GM12864 (cell line): ENCODE data around the gene TEKT2.

Experiments
- DNase-seq: peaks from one replicate; pipeline ENCODE4 v3.0.0-alpha.2; 2011; ENCODE audit warnings: low read depth
- H3K4me3 ChIP-seq: 2 replicates; pipeline ENCODE4 v1.5.1; 2011; ENCODE audit warnings: mild to moderate bottlenecking, low read depth, low read length, control low read depth
- TF ChIP-seq, protein P1 (sequence below): IDR thresholded peaks from 2 replicates; pipeline ENCODE4 v1.5.1; 2011; ENCODE audit warnings: low read depth, mild to moderate bottlenecking, moderate library complexity, low read length, control low read depth, inconsistent platforms; ENCODE audit errors: missing control alignments

Gene TEKT2

DNA sequence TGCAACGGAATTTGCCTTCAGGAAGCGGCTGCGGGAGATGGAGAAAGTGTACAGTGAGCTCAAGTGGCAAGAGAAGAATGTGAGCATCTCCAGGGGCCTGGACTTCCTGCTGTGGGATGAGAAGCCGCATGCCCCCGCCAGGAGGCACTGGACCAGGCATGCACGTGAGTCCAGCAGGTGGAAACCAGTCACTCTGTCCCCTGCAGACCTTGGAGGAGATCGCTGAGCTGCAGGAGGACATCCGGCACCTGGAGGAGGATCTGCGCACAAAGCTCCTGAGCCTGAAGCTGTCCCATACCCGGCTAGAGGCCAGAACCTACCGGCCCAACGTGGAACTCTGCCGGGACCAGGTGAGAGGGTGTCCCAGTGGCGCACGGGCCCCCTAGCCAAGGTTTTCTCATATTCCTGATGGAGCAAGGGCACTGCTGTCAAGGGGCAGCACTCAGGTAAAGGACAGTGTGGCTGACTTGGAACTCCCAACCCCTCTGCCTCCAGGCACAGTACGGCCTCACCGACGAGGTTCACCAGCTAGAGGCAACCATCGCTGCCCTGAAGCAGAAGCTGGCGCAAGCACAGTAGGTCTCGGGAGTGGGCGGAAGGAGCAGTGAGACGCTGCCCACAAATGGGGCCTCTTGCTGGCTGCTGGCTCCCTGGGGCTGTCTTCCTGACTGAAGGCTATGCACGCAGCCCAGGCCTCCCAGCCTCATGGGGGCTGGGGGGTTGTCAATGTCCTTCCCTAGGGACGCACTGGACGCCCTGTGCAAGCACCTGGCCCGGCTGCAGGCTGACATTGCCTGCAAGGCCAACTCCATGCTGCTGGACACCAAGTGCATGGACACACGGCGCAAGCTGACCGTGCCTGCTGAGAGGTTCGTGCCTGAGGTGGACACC is 3.6 kb downstream of the TEKT2 start:
- H3K4me3 ChIP-seq = no peak overlapping the region
- TF ChIP-seq, protein P1, sequence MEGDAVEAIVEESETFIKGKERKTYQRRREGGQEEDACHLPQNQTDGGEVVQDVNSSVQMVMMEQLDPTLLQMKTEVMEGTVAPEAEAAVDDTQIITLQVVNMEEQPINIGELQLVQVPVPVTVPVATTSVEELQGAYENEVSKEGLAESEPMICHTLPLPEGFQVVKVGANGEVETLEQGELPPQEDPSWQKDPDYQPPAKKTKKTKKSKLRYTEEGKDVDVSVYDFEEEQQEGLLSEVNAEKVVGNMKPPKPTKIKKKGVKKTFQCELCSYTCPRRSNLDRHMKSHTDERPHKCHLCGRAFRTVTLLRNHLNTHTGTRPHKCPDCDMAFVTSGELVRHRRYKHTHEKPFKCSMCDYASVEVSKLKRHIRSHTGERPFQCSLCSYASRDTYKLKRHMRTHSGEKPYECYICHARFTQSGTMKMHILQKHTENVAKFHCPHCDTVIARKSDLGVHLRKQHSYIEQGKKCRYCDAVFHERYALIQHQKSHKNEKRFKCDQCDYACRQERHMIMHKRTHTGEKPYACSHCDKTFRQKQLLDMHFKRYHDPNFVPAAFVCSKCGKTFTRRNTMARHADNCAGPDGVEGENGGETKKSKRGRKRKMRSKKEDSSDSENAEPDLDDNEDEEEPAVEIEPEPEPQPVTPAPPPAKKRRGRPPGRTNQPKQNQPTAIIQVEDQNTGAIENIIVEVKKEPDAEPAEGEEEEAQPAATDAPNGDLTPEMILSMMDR = peak; percentile 23
- DNase-seq = no peak

DNA sequence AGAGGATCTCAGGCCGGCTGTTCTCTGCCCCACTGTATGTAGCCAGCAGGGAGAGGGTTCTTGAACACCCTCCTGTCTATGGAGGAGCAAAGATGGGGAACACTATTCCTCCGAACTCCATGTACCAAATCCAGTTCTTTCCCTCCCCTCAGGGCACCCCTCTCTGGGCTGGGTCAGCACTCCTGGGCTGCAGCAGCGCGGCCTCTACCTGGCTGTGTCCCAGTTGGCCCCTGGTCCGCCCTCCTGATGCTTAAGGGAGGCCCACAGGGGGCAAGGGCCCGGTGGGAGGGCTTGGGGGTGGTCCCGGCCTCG is 4.3 kb downstream of the TEKT2 start:
- TF ChIP-seq, protein P1 = no peak
- no peak for DNase-seq
- H3K4me3 ChIP-seq = peak overlapping the region; percentile 77

DNA sequence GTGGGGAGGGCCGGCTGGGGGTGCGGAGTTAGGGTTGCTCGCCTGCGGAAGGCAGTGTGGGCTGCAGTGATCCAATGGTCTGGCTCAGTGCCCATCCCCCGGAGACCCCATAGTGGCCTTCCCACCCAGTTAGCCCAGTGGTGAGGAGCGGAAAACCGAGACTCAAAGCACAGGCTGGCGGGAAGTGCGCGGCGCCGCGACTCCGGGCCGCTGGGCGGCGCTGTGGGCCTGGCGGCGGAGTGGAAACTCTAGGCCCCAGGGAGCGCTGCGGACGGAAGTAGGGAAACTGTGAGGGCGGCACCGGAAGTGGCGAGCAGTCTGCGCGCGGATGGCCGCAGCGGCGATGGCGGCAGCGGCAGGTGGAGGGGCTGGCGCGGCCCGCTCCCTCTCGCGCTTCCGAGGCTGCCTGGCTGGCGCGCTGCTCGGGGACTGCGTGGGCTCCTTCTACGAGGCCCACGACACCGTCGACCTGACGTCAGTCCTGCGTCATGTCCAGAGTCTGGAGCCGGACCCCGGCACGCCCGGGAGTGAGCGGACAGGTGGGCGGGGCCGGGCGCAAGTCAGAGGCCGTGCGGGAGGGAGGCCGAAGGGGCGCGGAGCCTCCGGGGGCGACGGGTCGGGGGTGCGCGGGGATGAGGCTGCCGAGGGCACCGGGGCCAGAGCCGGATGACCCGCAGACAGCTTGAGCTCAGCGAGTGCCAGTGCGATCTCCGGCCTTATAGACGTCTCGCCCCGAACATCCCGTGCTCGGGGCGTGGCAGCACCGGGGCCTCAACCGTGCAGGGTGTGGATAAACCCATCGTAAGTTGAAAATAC is 4.9 kb downstream of the TEKT2 start, which contains the start of gene ADPRS:
Gene ADPRS, plus strand, starts transcription at position 316 of the 816 bp plus-strand sequence. Its CDS starts 13 bp downstream, at position 329.
- TF ChIP-seq, protein P1 = peak; percentile 99
- peak; percentile 75 for DNase-seq
- peak within 1 kb of the TSS; percentile 77 for H3K4me3 ChIP-seq

DNA sequence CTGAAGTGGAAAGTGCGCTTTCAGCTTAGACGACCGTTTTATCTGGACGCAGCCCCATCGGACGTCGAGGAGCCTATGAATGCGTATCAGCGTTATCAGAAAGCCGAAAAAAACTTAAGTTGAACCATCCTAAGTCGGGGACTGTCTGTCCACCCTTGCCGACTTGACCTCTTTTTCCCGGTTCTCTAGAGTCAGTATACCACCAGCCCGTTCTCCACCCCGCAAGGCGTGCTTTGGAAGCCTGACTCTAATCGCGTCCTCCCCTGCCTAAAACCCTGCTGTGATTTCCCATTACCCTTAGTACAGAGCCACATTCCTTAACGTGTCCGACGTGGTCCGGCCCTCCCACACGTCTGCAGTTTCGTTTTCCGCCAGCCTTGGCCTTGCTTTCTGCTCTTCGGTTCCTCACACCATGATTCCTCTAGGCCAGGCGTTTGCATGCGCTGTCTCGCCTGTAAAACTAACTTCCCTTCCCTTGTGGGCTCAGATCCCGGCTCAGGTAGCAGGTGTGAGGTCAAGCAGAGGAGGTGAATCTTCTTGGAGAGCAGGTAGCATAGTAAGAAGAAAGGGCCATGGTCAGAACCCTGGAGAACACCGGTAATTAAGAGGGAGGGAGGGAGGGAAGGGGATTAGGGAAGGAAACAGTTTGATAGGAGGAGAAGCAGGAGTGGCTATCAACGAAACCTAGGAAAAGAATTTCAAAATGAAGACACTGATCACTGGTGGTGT is 5.7 kb downstream of the TEKT2 start:
- peak overlapping the region; percentile 77 for H3K4me3 ChIP-seq
- DNase-seq = peak; percentile 27
- TF ChIP-seq, protein P1 = no peak

DNA sequence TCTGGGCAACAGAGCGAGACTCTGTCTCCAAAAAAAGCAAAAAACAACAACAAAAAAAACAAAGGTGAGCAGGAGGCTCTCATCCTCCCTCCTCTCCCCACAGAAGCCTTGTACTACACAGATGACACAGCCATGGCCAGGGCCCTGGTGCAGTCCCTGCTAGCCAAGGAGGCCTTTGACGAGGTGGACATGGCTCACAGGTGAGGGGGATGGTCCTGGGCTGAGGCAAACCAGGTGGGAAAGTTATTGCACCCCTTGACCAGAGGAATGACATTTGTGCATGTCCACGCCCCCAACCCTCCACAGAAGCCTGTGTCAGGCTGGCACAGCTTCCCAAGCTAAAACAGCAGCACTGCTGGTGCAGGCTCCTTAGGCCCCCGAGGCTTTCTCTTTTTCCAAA is 7.2 kb downstream of the TEKT2 start:
- DNase-seq = no peak
- no peak overlapping the region for H3K4me3 ChIP-seq
- TF ChIP-seq, protein P1 = no peak

DNA sequence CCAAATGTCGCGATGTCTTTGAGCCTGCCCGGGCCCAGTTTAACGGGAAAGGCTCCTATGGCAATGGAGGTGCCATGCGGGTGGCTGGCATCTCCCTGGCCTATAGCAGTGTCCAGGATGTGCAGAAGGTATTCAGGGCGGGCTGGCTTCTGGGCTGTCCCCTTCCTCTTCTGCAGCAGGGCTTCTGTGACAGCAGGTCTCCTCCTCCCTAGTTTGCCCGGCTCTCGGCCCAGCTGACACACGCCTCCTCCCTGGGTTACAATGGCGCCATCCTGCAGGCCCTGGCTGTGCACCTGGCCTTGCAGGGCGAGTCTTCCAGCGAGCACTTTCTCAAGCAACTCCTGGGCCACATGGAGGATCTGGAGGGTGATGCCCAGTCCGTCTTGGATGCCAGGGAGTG is 7.8 kb downstream of the TEKT2 start:
- DNase-seq = no peak
- TF ChIP-seq, protein P1 = no peak
- no peak overlapping the region for H3K4me3 ChIP-seq
